Kidney epithelial cell (primary cell): ENCODE measurements around the gene TNFRSF17. TPM values are rescaled to one million over a fixed set of nuclear protein-coding genes. Genes with fewer than 3 reads are reported as not detected.

Source experiments
- DNase-seq: peaks from one replicate; pipeline ENCODE4 v3.0.0-alpha.2; 2010; ENCODE audit warnings: low read depth
- H3K27me3 ChIP-seq: 2 replicates; pipeline ENCODE4 v1.6.0; 2011; ENCODE audit warnings: low read length; ENCODE audit not compliant: control insufficient read depth, insufficient read depth
- H3K36me3 ChIP-seq: 2 replicates; pipeline ENCODE4 v1.5.1; 2011; ENCODE audit warnings: low read length; ENCODE audit not compliant: control insufficient read depth, insufficient read depth
- H3K4me3 ChIP-seq: 2 replicates; pipeline ENCODE4 v1.5.1; 2011; ENCODE audit warnings: low read depth, mild to moderate bottlenecking, control low read depth, low read length
- total RNA-seq: library from RNA; depleted of rRNA; stranded (reverse); fragments of >200 nt; gene quantifications from 2 replicates; pipeline ENCODE4 v1.2.3, GENCODE V29; 2015
- TF ChIP-seq, protein P1 (sequence below): IDR thresholded peaks from 2 replicates; pipeline ENCODE4 v1.5.1; 2011; ENCODE audit warnings: mild to moderate bottlenecking, moderate library complexity, low read length, control low read depth, inconsistent platforms; ENCODE audit not compliant: insufficient read depth, poor library complexity, severe bottlenecking

Gene TNFRSF17
- total RNA-seq, 1 donor from 2014 or later: not detected

DNA sequence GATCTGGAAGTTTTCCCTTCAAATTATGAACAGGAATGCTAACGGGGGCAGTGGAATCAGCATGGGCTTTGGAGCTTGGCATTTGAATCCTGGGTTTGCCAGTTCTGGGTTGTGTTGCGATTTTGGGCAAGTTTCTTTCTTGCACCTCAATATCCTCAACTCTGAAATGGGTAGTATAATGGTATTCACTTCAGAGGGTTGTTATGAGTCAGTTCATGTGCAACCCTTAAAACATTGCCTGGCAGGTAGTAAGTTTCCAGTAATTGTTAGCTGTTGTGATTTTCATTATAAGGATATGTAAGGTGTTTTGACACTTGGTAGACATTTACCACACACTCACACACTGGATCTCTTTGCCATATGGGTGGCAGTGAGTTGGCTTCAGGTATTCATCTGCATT lies 44.9 kb downstream of the TNFRSF17 start:
- DNase-seq: no peak
- H3K27me3 ChIP-seq: no peaks in the 10 kb centered on the region
- no peaks in the 10 kb centered on the region for H3K36me3 ChIP-seq
- TF ChIP-seq, protein P1, sequence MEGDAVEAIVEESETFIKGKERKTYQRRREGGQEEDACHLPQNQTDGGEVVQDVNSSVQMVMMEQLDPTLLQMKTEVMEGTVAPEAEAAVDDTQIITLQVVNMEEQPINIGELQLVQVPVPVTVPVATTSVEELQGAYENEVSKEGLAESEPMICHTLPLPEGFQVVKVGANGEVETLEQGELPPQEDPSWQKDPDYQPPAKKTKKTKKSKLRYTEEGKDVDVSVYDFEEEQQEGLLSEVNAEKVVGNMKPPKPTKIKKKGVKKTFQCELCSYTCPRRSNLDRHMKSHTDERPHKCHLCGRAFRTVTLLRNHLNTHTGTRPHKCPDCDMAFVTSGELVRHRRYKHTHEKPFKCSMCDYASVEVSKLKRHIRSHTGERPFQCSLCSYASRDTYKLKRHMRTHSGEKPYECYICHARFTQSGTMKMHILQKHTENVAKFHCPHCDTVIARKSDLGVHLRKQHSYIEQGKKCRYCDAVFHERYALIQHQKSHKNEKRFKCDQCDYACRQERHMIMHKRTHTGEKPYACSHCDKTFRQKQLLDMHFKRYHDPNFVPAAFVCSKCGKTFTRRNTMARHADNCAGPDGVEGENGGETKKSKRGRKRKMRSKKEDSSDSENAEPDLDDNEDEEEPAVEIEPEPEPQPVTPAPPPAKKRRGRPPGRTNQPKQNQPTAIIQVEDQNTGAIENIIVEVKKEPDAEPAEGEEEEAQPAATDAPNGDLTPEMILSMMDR: no peak
- H3K4me3 ChIP-seq: no peak overlapping the region

DNA sequence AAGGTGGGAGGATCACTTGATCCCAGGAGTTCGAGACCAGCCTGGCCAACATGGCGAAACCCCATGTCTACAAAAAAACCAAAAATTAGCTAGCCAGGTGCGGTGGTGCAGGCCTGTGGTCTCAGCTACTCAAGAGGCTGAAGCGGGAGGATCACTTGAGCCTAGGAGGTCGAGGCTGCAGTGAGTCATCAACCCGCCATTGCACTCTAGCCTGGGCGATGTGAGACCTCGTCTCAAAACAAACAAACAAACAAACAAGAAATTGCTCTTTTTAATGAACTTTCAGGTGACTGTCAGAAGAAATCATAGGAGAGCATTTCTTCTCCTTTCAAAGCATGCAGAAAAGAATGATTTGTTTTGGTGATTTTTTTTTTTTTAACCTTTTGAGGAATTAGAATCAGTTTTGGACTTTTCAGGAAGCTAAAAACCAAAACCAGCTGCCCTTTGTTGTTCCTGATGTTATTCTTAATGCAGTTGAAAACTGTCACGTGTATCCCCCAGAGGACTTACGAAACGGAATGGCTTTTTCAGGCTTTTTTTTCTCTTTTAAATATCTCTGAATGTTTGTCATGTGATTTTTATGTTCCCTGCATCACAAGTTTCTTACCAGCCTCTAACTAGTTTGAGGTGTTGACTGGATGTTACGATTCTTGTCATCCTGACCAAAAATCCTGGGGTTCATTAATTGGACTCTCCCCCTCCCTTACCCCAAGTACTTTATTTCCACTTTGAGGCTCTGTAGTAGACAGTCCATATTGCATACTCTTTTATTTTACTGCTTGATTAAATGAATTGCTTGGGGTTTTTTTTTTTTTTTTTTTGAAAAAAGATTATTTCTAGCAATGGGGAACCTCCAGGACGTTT lies 45.6 kb downstream of the TNFRSF17 start:
- H3K27me3 ChIP-seq: no peaks in the 10 kb centered on the region
- DNase-seq: no peak
- H3K4me3 ChIP-seq: no peak overlapping the region
- TF ChIP-seq, protein P1: no peak
- H3K36me3 ChIP-seq: no peaks in the 10 kb centered on the region

DNA sequence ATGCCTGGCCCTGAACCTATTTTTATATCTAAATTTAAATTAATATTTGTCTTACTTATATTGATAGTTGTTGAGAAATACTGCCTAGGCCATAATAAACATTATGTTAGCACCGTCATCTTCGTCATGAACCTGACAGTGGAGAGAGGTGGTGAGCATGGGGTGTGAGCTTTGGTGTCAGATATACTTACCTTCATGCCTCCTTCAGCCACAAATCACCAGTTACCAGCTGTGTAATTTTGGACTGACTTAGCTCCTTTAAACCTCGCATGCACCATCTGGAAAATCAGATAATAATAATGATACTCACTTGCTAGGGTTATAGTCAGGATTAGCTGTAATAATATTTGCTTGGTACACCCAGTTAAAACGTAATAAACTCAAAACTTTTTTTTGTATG lies 46.6 kb downstream of the TNFRSF17 start:
- TF ChIP-seq, protein P1: no peak
- no peak overlapping the region for H3K4me3 ChIP-seq
- H3K36me3 ChIP-seq: no peaks in the 10 kb centered on the region
- no peaks in the 10 kb centered on the region for H3K27me3 ChIP-seq
- no peak for DNase-seq

DNA sequence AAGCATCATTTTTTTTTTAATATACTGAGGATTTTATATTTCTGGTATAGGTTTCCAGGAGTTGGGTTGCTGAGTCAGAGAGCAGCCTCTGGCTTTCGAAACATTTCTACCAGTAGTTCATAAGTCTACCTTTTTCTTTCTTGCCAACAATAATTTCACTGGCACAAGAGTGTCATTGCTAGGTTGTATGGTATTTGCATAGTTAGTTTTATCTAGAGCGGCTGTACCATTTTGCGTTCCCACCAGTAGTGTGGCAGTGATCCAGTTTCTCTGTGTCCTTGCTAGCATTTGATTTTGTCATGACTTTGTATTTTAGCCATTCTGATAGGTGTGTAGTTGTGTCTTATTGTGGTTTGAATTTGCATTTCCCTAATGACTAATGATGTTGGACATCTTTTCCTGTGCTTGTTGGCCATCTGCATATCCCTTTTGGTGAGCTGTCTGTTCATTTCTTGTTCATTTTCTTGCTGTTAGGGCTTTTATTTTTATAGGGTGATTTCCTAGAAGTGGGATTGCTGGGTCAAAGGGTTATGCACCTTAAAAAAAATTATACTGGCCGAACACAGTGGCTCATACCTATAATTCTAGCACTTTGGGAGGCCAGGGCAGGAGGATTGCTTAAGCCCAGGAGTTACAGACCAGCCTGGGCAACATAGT lies 51.4 kb downstream of the TNFRSF17 start:
- Histone ChIP-seq H3K27me3 (no peaks in the 10 kb centered on the region), H3K4me3 (no peak overlapping the region), H3K36me3 (no peaks in the 10 kb centered on the region)
- TF ChIP-seq, protein P1: no peak
- DNase-seq: no peak

DNA sequence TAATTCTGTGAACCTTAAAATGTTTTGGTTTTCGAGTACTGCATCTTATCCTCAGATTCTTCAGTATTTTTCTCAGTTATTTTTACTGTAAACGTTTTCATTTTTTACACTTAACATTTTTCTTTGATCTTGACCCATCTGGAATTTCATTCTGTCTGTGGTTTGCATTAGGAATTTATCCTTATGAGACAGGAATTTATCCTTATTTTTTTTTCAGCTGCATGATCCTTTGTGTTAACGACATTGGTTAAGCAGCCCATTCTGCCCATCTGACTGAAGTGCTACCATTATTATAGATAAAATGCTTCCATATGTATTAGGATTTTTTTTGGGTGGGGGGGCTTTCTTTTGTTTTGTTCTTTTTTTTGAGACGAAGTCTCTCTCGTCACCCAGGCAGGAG lies 52.5 kb downstream of the TNFRSF17 start:
- DNase-seq: no peak
- TF ChIP-seq, protein P1: no peak
- H3K36me3 ChIP-seq: no peaks in the 10 kb centered on the region

More for the DNA sequence above, 52.5 kb downstream of the TNFRSF17 start:
- Histone ChIP-seq H3K27me3 (no peaks in the 10 kb centered on the region), H3K4me3 (no peak overlapping the region)

Other genes with a start within 250 kb of the TNFRSF17 start
- 35.1 and 36.1 TPM in 2 replicates for gene TXNDC11, start 222.4 kb upstream of the TNFRSF17 start, total RNA-seq
- gene ZC3H7A, start 168.0 kb upstream of the TNFRSF17 start, total RNA-seq: 50.1 and 52.6 TPM in 2 replicates
- gene RSL1D1, start 113.7 kb upstream of the TNFRSF17 start, total RNA-seq: 194 and 240 TPM in 2 replicates
- 87.2 and 93.7 TPM in 2 replicates for gene GSPT1, start 49.3 kb upstream of the TNFRSF17 start, total RNA-seq
- 0.96 and 4.9 TPM in 2 replicates for gene NPIPB2, start 23.2 kb upstream of the TNFRSF17 start, total RNA-seq
- gene SNX29, start 11.5 kb downstream of the TNFRSF17 start, total RNA-seq: 13.3 and 15.7 TPM in 2 replicates